OCI-M1 (cell line): ENCODE data around the gene NDUFS6.

Experiments
- DNase-seq: peaks from one replicate; lab custom pipeline; 2025; lab: John Stamatoyannopoulos, UW

NDUFS6 gene

DNA sequence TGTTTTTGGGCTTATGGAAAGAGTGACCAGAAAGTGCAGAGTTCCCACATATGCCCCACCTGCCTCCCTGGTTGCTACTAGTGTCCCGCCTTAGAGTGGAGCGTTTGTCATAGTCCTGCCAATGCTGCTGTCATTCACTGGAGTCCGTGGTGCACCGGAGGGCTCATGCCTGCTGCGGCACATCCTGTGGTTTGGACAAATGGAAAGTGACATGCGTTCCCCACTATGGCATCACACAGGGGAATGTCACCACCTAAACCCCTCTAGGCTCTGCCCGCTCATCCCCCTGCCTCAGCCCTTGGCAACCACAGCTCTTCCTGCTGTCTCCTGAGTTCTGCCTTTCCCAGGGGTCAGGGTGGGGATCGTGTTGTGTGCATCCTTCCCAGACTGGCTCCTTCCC is 52.3 kb downstream of the NDUFS6 start:
- no peak for DNase-seq

DNA sequence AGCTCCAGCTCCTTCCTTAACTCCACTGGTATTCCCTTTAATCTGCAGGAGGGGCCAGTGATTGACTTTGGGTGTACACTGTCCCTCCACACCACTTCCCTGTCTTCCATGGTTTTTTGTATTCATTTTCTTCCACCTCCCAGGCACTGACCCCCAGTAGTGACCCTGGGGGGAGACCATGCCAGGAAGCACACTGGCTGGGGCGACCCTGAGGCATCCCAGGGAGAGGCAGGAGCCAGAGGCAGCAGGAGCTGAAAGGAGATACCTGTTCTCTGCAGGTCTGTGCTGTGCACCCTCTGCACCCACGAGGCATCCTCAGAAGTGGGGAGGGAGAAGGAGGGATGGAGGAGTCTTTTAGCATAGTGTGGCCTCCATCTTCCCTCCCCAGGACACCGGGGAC is 53.9 kb downstream of the NDUFS6 start:
- DNase-seq = no peak

DNA sequence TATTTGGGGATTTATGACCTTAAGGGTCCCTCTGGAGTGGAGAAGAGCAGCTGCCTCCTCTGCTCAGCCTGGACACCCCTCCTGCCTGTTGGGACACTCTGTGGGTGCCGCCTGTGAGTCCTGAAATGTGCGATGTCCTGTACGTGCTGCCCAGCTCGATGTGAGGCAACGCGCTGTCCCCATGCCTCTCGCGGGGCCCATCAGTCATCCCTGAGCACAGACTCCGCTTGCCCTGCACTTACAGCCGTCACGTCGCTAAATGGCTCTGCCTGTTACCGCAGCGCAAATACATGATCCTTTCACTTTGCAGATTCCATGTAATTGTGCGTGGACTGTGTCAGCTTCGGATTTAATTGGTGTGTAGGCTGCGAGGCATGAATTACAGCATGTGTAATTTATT is 54.4 kb downstream of the NDUFS6 start:
- DNase-seq = no peak

DNA sequence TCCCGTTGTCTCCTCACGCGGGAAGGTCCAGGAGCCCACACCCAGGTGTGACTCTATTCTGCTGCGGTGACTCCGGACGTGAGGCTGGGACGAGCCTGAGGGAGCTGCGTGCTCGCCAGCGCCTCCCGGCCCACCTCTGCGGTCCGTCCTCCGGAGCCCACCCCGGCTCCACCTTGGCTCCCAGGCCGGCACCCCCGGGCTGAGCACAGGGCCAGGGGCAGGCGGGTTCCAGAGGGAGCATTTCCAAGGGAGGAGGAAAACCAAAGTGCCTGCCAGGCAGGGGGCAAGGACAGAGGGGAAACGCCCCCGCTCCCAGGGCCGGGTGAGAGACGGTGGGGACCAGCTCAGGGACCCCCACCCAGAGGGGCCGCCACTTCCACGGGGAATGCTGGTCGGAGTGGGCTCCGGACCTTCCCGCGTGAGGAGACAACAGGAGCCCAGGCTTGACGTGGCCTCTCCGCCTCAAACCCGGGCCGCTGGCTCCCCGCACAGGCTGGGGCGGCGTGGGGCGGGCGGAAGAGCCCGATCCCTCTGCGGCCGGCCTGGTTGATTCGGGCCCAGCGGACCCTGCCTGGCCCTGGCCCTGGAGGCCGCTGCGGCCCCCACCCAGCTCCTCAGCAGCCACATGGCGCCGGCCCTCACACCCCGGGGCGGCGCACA is 55.5 kb downstream of the NDUFS6 start:
- DNase-seq = no peak

DNA sequence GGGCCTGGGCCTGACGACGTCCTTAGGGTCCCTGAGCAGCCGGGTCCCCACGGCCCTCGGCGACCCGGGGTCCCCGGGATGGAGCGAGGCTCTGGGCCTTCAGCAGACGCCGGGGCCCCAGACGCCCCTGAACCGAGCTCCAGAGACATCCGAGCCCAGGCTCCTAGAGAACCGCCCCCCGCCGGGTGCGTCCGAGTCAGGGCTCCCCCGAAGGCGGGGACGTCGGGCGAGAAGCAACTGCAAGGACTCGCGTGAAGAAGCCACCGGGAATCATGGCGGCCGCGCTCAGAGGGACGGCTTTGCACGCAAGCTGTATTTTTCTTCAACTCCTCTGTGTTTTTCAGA is 56.0 kb downstream of the NDUFS6 start:
- no peak for DNase-seq

DNA sequence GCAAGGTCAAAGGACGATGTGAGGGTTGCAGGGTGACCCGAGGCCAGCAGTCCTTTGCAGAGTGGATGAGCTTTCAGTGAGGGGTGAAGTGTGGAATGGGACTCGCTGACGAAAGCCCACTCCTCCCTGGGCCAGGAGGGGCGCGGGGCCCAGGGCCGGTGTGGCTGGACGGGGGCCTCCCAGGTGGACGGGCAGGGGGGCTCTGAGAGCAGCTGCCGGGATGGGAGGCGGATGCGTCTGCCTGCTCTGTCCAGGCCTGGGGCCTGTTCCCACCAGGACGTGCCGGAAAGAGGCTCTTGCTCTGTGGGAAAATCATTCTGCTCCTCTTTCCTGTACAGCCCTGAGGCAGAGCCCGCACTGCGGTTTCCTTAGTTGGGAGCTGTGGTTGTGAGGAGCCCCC is 57.2 kb downstream of the NDUFS6 start:
- no peak for DNase-seq

DNA sequence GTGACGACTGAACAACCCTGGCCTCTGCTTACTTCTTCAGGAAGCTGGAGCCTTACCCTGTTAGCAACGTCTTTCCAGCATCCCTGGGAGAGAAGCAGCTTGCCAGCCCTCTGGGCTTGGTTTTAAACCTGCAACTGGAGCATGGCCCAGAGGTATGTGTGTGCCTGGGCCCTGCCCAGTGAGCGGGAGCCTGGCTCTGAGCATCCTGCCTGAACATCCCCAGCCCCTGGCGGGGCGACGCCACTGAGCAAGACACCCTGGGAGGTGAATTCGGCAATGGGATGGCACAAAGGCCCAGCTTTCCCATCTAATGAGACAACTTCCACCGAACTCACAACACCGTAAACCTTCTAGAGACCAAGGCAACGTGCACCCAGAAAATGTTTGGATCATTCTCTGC is 57.9 kb downstream of the NDUFS6 start:
- DNase-seq = no peak

DNA sequence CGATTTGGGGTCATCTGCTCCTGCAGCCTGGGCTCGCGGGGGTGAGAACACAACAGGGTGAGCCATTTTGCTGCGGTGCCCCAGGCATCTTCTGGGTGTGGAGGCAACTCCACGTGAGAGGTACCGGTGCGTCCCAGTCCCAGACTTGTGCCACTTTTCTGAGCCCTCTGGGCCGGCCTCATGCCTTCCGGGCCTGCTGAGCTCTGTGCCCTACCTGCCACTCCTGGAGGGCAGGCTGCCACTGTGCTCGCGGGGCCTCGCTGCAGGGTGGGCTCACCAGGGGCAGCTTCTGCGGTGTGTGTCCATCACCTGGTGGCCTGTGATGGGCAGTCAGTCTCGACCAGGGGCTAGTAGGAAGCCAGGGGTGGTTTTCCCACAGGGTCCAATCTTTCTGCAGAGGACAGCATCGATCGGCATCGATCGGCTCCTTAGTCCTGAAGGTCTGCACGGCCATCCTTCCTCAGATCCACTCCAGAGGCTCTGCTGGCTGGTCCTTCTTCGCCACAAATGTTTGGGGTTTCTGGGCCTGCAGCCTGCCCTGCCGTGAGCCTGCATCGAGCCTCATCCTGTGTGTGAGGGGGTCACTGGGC is 58.9 kb downstream of the NDUFS6 start:
- no peak for DNase-seq

DNA sequence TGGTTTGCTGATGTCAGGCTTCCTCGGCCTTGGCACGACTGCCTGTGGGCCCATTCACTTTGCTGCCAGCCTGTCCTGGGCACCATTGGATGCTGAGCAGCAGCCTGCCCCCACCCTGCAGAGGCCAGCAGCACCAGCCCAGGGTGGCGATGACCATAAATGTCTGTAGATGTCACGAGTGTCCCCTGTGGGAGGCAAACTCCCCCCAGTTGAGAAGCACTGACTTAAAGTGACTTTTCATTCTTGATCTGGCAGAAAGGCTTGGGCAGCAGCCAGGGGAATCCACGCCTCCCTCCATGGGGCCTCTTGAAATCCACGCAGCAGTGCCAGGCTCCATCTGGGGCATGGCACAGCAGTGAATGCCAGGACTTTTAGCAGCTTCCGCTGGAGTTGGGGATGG is 59.7 kb downstream of the NDUFS6 start:
- no peak for DNase-seq

DNA sequence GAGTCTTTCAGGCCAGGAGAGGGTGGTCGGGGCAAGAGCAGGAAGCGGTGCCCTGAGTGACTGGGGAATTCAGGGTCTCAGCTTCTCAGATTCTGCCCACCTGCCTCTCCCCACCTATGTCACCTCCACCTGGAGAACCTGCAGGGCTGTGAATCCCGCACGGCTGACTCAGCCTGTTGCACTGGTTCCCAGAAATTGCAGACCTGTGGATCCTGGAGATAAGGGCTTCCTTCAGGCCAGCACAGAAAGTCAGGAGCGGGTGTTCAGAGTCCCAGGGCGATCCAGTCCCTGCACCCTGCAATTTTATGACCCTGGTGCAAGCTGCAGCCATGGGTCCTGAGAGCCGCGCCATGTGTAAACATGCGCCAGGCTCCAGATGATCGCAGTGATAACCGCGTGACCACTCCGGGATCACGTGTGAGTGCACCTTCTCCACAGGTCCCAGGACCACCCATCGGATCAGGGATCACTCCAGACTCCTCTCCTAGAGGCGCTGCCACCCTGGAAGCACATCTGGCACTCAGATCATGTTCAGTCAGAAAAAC is 63.8 kb downstream of the NDUFS6 start:
- DNase-seq = no peak

DNA sequence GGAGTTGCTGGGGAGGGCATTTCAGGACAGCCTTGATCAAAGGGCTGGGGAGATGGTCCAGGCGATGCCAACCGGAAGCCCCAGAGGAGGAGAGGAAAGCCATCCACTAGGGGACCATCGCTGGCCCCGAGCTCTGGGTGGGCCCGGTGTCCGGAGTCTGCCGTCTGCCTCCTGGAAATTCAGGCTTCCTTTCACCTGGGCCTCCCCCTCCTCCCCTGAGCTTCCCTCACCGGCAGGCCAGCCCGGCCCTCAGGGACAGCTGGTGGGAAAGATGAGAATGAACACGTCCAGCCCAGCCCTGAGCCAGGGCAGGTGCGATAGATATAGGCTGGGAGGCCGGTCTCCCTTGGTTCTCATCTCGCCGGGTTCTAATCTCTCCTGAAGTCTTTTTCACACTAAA is 64.3 kb downstream of the NDUFS6 start:
- no peak for DNase-seq
